ENCODE measurements around the gene TESMIN.

TESMIN gene

GRCh38 chr11:68682531-68682961, 68.8 kb downstream of the TESMIN start:
- no peak for DNase-seq

DNA sequence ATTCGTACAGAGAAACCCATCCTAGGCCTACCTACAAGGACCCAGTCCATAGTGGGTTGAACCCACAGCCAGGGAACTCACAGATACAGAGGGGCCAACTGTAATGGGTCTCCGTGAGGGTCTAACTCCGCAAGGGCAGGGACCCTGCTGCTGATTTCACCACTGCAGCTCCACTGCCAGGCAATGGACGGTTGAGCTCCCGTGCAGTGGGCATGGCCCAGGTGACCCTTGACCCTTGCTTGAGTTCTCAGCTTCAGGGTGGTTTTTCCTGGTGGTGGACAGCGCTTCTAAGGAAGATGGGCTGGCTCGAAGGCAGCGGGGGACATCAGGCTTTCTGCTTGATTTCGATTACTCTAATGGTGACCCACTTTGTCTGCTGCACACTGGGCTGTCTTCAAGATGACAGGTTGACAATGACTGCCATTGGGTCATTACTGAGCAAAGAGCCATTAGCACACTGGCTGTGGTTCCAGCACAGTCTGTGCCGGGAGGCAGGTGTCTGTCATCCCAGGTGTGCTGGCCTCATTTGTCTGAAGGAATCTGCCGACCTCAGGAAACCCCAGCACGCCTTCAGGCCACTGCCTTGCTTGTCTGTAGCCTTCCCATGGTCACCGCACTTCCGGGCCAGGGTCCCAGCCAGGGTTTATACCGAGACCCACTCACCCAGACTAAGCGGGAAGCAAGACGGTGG, 70.6 kb downstream of the TESMIN start:
- no peak for DNase-seq

DNA sequence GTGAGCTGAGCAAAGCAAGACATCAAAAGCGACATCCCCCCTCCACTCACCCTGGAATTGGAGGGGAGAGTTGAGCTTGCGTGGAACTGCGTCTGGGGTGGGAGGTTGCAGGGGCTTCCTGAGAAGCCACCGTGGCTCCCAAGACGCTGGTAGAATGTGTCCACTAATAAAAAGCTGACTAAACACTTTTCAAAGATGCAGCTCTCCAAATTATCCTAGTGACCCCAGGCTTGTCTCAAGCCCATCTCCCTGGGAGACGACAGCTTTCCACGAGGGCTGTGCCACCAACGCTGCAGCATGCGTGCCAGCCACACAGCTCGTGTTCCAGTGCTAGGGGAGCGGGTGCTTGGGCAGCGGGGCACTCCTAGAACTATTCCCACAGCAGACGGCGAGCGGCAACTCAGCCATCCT, 73.3 kb downstream of the TESMIN start:
- no peak for DNase-seq

DNA sequence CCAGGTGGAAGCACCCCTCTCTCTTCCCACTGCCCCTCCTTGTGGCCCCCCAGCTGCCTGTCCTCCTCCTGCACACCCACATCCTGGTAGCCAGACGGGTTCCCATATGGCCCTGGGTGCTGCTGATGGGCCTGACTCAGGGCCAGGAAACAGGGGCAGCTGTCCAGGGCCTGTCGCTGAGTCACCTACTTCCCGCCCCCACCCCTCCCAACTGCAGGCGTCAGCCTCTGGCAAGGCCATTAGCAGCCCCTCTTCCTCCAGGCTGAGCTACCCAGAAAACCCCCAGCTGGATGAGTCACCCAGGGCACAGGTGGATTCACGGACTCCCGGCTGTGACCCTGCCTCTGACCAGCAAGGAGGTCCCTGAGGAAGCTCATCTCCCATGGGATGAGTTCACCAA, 73.9 kb downstream of the TESMIN start:
- DNase-seq = no peak

- no peak for DNase-seq
Observed at GRCh38 chr11:68674461-68674860, 76.9 kb downstream of the TESMIN start.

- no peak for DNase-seq
Observed at GRCh38 chr11:68673991-68674390, 77.3 kb downstream of the TESMIN start.

DNA sequence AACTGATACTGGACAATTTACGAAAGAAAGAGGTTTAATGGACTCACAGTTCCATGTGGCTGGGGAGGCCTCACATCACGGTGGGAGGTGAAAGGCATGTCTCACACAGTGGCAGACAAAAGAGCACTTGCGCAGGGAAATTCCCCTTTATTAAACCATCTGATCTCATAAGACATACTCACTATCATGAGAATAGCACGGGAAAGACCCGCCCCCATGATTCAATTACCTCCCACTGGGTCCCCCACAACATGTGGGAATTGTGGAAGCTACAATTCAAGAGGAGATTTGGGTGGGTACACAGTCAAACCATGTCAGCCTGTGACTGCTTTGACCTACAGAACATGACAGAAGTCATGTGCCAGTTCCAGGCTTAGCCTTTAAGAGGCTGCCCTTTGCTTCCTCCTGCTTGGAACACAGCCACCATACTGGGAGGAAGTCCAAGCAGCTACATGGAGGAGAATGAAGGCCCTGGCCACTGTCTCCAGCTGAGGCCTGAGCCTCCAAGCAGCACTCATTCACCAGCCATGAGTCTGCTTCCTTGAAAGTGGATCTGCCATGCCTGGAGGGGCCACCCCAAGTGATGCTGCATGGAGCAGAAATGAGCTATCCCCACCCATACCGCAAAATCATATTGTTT, 77.9 kb downstream of the TESMIN start:
- DNase-seq = no peak

- DNase-seq = no peak
Observed at GRCh38 chr11:68670208-68670992, 80.9 kb downstream of the TESMIN start.

DNA sequence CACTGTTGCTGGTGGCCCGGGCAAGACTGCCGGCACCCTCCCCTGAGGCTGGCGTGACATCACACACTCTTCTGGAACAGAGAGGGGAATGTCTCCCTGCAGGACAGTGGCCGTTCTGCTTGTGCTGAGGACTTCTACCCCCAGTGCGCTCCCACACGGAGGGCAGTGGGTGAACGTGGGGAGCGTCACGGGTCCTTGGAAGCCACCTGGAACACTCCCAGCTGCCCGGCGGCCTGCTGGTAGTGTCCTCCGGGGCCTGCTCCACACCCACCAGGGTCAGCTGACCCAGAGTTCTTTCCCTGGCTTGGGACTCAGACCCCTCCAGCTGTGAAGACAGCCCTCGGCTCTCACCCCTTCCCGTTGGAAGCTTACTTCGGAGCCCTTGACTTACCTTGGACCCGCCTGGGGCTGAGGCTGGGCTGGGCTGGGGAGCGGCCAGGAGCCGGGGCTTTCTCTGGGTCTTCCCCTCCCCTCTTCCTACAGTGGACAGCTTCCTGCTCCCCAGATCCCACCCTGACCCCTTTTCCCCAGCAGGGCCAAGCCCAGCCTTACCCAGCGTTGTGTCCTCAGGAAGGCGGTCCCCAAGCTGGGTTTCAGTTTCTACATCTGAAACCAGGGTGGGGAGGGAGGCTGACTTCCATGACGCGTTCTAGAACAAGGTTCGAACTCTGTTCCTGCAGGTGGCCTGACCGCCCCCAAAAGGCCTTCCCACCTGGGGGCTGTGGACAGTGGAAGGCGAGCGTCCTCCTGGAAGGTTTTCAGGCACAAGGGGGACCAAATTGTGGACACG, 81.8 kb downstream of the TESMIN start:
- no peak for DNase-seq

- no peak for DNase-seq
Observed at GRCh38 chr11:68667511-68668500, 83.5 kb downstream of the TESMIN start.

GRCh38 chr11:68666849-68667248, 84.5 kb downstream of the TESMIN start:
- DNase-seq = no peak

GRCh38 chr11:68665436-68665835, 85.9 kb downstream of the TESMIN start:
- DNase-seq = no peak

GRCh38 chr11:68664906-68665305, 86.4 kb downstream of the TESMIN start:
- no peak for DNase-seq

- DNase-seq = no peak
Observed at GRCh38 chr11:68664141-68664540, 87.2 kb downstream of the TESMIN start.

DNA sequence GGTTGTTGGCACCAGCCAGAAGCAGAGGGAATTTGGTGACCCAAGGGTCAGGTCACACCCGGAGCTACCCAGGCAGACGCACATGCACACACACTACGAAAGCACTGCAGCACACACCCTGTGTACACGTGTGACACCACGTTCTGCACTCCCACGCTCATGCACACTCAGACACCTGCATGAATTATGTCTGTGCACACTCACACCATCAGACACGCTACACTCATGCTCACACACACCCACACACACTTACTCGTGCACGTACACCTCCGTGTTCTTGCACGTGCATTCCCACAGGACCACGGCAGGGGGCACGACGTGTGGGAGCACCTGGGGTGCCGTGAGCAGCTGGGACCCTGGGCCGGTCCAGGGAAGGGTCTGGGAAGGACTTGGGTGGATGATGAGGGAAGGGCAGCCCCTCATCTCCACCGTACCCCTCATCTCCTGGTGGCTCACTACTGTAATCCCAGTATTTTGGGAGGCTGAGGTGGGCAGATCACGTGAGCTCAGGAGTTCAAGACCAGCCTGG, 87.8 kb downstream of the TESMIN start:
- DNase-seq = no peak

DNA sequence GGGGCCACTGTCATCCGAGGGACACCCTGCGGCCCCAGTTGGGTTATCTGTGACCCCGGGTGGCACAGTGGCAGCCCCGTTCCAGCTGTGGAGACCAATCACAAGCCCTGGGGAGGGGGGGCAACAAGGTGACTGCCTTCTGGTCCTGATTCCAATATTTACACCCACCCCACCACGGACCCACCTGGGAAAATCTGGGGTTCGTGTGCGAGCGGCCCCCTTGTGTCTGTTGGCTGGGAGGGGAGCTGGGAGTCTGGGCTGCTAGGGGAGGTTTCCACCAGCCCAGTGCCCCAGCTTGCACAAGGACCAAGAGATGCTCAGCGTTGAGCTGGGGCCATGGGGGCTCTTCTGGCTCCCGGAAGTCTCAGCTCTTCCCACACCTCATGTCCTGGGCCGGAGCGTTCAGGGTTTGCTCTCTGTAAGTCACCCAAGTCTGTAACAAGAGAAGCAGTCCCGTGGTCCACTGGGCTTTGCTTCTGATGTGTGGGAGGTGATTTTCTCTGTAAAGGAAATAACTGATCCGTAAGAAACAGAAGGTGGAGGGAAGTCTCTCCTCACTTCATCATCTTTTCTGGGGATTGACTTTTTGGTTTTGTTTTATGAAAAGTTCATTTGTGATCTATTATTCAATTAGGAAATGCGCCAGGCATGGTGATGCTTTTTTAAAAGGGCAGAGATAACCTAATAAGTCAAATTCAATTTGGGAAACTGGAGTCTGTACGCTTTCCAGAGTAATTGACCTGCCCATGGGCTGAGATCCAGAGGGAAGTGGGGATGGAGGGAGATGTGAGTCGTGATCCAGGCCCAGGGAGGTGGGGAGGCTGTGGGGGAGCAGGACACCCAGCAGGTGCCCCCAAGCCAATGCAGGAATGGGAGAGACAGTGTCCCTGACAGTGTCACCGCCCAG, 89.4 kb downstream of the TESMIN start:
- DNase-seq = no peak

- no peak for DNase-seq
Observed at GRCh38 chr11:68661014-68661413, 90.3 kb downstream of the TESMIN start.

GRCh38 chr11:68660066-68660810, 91.1 kb downstream of the TESMIN start:
- DNase-seq = no peak

GRCh38 chr11:68659158-68659921, 92.0 kb downstream of the TESMIN start:
- no peak for DNase-seq

Data from stimulated activated CD4-positive, alpha-beta T cell treated with anti-CD3 and anti-CD28 coated beads, Interleukin-2, amount 100 ng/mL, for 48 hours (primary cell).